ENCODE data around the gene MTMR8.

Gene MTMR8

GRCh38 chrX:64291123-64291522 lies 104.1 kb downstream of the MTMR8 start:
- peak; percentile 29 for DNase-seq

- no peak for DNase-seq
Observed at GRCh38 chrX:64265265-64265664, 130.0 kb downstream of the MTMR8 start.

- no peak for DNase-seq
Observed at GRCh38 chrX:64230123-64230970, 164.9 kb downstream of the MTMR8 start, which contains the start of gene ASB12. Gene ASB12, minus strand, starts transcription at chrX:64230607. Its CDS starts 4,957 bp downstream, at chrX:64225650.

GRCh38 chrX:64229154-64229553 lies 166.1 kb downstream of the MTMR8 start:
- DNase-seq, result peak; percentile 59

Measured in OCI-M1 (cell line).